ENCODE measurements around the gene CLDN5. TPM values are rescaled to one million over a fixed set of nuclear protein-coding genes. Genes with fewer than 3 reads are reported as not detected.

Gene CLDN5
- total RNA-seq (2012; rRNA removed) (under 0.01 and 0.18 TPM in 2 replicates), polyA plus RNA-seq (2012; rRNA removed) (0.17 and 0.21 TPM in 2 replicates), Bru-seq, nascent RNA (not detected), BruChase-seq, experiment 1, labeled RNA remaining after a 6-hour chase (not detected), BruChase-seq, experiment 2, labeled RNA remaining after a 2-hour chase (not detected)
- 0.35 and 0.71 TPM in 2 replicates for polyA plus RNA-seq (2012; cell fraction: cytosol; rRNA removed)
- polyA plus RNA-seq (2012; cell fraction: nucleus; rRNA removed; ENCODE audit: low replicate concordance), result 0.17 TPM in 1 of 2 replicates, not detected in the other
- long read RNA-seq, result 0 reads

- DNase-seq, result no peak
- TF ChIP-seq MAZ (IDR thresholded peaks at IDR 0.05; ENCODE audit: borderline replicate concordance, low read depth, low read length) (no peak), MXI1 (IDR thresholded peaks at IDR 0.05; ENCODE audit: borderline replicate concordance, low read depth, low read length) (no peak), CEBPB (IDR thresholded peaks at IDR 0.05; ENCODE audit: low read depth, low read length) (no peak), FOS (IDR thresholded peaks at IDR 0.05; ENCODE audit: low read depth, low read length) (no peak), BHLHE40 (IDR thresholded peaks at IDR 0.05; ENCODE audit: low read depth, low read length) (no peak), MAFK (IDR thresholded peaks at IDR 0.05; ENCODE audit: low read depth, low read length) (no peak), RCOR1 (IDR thresholded peaks at IDR 0.05; ENCODE audit: insufficient replicate concordance, low read length) (no peak), CTCF (conservative IDR thresholded peaks at IDR 0.05; ENCODE audit: low read depth, low read length) (no peak), USF2 (IDR thresholded peaks at IDR 0.05; ENCODE audit: low read depth, low read length) (no peak), CHD1 (IDR thresholded peaks at IDR 0.05; ENCODE audit: low read depth, low read length) (no peak), SMC3 (IDR thresholded peaks at IDR 0.05; ENCODE audit: low read depth, low read length) (no peak), RFX5 (IDR thresholded peaks at IDR 0.05; ENCODE audit: low read depth, low read length) (no peak), POLR2A (IDR thresholded peaks at IDR 0.05; ENCODE audit: low read depth, low read length) (no peak)
Measured at GRCh38 chr22:19524170-19525115, at the start of gene CLDN5. Gene CLDN5 (minus strand): TSS chr22:19524410. CDS start chr22:19524255, 155 bp downstream.

More at GRCh38 chr22:19524170-19525115, at the start of gene CLDN5:
- H3K4me2 ChIP-seq (ENCODE audit: low read depth, low read length), result peak within 1 kb of the TSS; percentile 71
- in situ Hi-C loops (cut with MboI; ENCODE audit: low sequenced_read_pairs) (no loop called here), dilution Hi-C loops (cut with HindIII; ENCODE audit: low sequenced_read_pairs, unreplicated experiment) (no loop called here), intact Hi-C loops (cut with micrococcal nuclease) (no loop called here)
- H3K36me3 ChIP-seq (ENCODE audit: control insufficient read depth, insufficient read depth, low read length), result no peaks in the 10 kb centered on the region
- H2BK120ac ChIP-seq (ENCODE audit: low read depth, low read length), result no peak within 1 kb of the TSS
- no peak within 1 kb of the TSS for H3K14ac ChIP-seq (replicated peaks; ENCODE audit: low read depth, low read length)
- WGBS, 2 experiments (ENCODE audit: extremely low coverage in 2 of 2, insufficient read length in 1 of 2), result 3% methylated on average over 30 of the region's 69 CpGs; no CpG with 5 or more reads in 1 of the 2 experiments
- no peak within 1 kb of the TSS for H3K56ac ChIP-seq (ENCODE audit: extremely low read depth, insufficient read depth, low read length)
- no peak within 1 kb of the TSS for H3K18ac ChIP-seq (ENCODE audit: low read depth, low read length)
- no peaks in the 10 kb centered on the region for H3K9me1 ChIP-seq (ENCODE audit: insufficient read depth, low read length)
- peak within 1 kb of the TSS; percentile 40 for H3K4me3 ChIP-seq (ENCODE audit: insufficient read depth, low read depth, low read length)
- H2BK5ac ChIP-seq (ENCODE audit: low read depth, low read length, poor library complexity, severe bottlenecking), result no peak within 1 kb of the TSS
- no peak within 1 kb of the TSS for H3K9ac ChIP-seq (ENCODE audit: low read depth, low read length)
- H4K8ac ChIP-seq (ENCODE audit: low read depth in 2 of 2, low read length in 2 of 2), result no peak within 1 kb of the TSS
- H2BK15ac ChIP-seq (ENCODE audit: low read depth, low read length), result no peak within 1 kb of the TSS
- H3K4me1 ChIP-seq (ENCODE audit: control insufficient read depth, insufficient read depth, low read length), result no peaks in the 10 kb centered on the region; the same call in 1 of the 2 replicates
- ATAC-seq (ENCODE audit: low read depth), result peak; percentile 83
- H4K91ac ChIP-seq (ENCODE audit: insufficient read depth, low read depth, low read length), result no peak within 1 kb of the TSS
- no peak within 1 kb of the TSS for H3K27ac ChIP-seq (ENCODE audit: insufficient read depth, low read length)
- H3K27me3 ChIP-seq (ENCODE audit: control insufficient read depth, insufficient read depth, low read length), result peaks cover 17% of the 10 kb centered on the region
- ChIA-PET CTCF (no interaction called here), POLR2A (ENCODE audit: unreplicated experiment) (no interaction called here)
- peak within 1 kb of the TSS; percentile 69 for H2AFZ ChIP-seq (replicated peaks; ENCODE audit: low read length, poor library complexity)
- H3K23ac ChIP-seq (ENCODE audit: low read depth, low read length), result no peak within 1 kb of the TSS; the same call in 1 of the 2 replicates
- no peak within 1 kb of the TSS for H2BK20ac ChIP-seq (ENCODE audit: low read depth, low read length)
- peaks cover 4% of the 10 kb centered on the region; the same call in 1 of the 2 replicates for H4K20me1 ChIP-seq (ENCODE audit: insufficient read depth, low read length)
- H3K79me1 ChIP-seq (ENCODE audit: low read depth in 1 of 2, low read length in 2 of 2), result no peaks in the 10 kb centered on the region
- H3K9me3 ChIP-seq (ENCODE audit: control insufficient read depth, insufficient read depth, low read length), result no peaks in the 10 kb centered on the region
- no peak within 1 kb of the TSS for H3K4ac ChIP-seq (ENCODE audit: low read depth, low read length)
- no peak within 1 kb of the TSS for H4K5ac ChIP-seq (ENCODE audit: low read depth, low read length)
- BruUV-seq (replicated peaks), result no TSS peak
- H2AK9ac ChIP-seq (replicated peaks; ENCODE audit: low read depth, low read length, poor library complexity), result peak within 1 kb of the TSS; percentile 17
- H2AK5ac ChIP-seq (ENCODE audit: low read depth, low read length), result no peak within 1 kb of the TSS
